GM12874 (cell line): ENCODE results near the gene SERPINA4.

Source experiments
- TF ChIP-seq, protein P1 (sequence below): IDR thresholded peaks from 2 replicates; pipeline ENCODE4 v1.5.1; 2011; ENCODE audit warnings: low read depth, mild to moderate bottlenecking, control low read depth, low read length, moderate library complexity; ENCODE audit not compliant: insufficient read depth

The SERPINA4 gene

GRCh38 chr14:94601884-94602391, 40.7 kb downstream of the SERPINA4 start:
- TF ChIP-seq, protein P1, sequence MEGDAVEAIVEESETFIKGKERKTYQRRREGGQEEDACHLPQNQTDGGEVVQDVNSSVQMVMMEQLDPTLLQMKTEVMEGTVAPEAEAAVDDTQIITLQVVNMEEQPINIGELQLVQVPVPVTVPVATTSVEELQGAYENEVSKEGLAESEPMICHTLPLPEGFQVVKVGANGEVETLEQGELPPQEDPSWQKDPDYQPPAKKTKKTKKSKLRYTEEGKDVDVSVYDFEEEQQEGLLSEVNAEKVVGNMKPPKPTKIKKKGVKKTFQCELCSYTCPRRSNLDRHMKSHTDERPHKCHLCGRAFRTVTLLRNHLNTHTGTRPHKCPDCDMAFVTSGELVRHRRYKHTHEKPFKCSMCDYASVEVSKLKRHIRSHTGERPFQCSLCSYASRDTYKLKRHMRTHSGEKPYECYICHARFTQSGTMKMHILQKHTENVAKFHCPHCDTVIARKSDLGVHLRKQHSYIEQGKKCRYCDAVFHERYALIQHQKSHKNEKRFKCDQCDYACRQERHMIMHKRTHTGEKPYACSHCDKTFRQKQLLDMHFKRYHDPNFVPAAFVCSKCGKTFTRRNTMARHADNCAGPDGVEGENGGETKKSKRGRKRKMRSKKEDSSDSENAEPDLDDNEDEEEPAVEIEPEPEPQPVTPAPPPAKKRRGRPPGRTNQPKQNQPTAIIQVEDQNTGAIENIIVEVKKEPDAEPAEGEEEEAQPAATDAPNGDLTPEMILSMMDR, result no peak

DNA sequence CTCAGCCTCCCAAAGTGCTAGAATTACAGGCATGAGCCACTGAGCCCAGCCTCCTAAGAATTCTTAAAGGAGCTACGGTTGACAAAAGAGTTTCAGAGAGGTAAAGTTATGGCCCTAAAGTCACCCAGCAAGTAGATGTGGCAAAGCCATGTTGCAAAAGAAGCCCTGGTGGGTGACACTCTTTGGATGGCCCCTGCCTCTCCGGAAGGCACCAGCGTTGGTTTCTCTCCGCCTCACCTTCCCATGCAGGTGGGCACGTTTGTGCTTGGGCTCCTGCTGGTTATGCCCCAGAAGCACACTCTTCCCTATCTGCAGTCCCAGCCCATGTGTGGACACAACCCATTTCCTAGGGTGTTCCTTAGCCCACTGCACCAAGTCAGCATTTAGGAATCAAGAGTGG, 41.5 kb downstream of the SERPINA4 start:
- TF ChIP-seq, protein P1, result no peak

- TF ChIP-seq, protein P1, result no peak
Measured at GRCh38 chr14:94605361-94605760, 44.1 kb downstream of the SERPINA4 start.

- TF ChIP-seq, protein P1, result no peak
Measured at GRCh38 chr14:94611179-94611578, 49.9 kb downstream of the SERPINA4 start.

DNA sequence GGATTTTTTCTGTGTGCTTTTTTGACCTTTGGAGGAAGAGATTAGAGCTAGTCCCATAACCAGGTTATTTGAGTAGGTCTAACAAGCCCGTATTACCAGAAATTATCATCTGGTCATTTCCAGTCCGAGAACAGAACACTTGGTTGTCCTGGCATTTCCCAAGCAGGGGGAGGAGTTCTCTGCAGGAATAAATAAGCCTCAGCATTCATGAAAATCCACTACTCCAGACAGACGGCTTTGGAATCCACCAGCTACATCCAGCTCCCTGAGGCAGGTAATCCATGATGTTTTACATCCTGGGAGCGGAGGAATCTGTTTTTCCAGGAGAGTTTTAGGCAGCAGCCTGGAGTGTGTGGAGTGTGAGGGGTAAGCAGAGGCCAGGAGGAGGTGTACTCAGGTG, 50.9 kb downstream of the SERPINA4 start, which contains the start of gene SERPINA3:
SERPINA3 (plus strand) TSS at position 218 of the 400 bp plus-strand sequence. CDS start 2,051 bp downstream, outside the sequence.
- TF ChIP-seq, protein P1, result no peak

GRCh38 chr14:94612580-94613554, 51.6 kb downstream of the SERPINA4 start:
- TF ChIP-seq, protein P1, result no peak
